PC-9 (cell line): ENCODE measurements around the gene CCDC33. TPM values are rescaled to one million over a fixed set of nuclear protein-coding genes. Genes with fewer than 3 reads are reported as not detected.

Experiments used
- BruUV-seq: library from RNA; stranded (reverse); fragments of 400-500 nt; replicated peaks from 2 replicates; lab custom pipeline; 2021; lab: Mats Ljungman, UMichigan
- CTCF ChIA-PET: fragments of 300-600 bp; sonication (Branson Sonifier 250); formaldehyde crosslinking; loops from one replicate; lab custom pipeline; 2022; ENCODE audit warnings: antibody characterized with exemption; lab: Charles Lee
- POLR2A ChIA-PET: fragments of 300-600 bp; sonication (Branson Sonifier 250); formaldehyde crosslinking; loops from one replicate; lab custom pipeline; 2022; ENCODE audit warnings: antibody characterized with exemption; ENCODE audit not compliant: unreplicated experiment; lab: Charles Lee
- DNase-seq, 2 experiments: peaks; one replicate each; pipeline versions ENCODE4 v3.0.0 to v3.0.0-alpha.2; 2015 to 2022; ENCODE audit warnings: mixed read lengths in 1 of 2
- H2AFZ ChIP-seq: fragments of 200-600 bp; sonication (generic); 2 replicates; pipeline ENCODE4 v1.8.1; 2017; ENCODE audit warnings: antibody characterized with exemption
- H3F3A ChIP-seq: fragments of 200-600 bp; sonication (generic); 2 replicates; pipeline ENCODE4 v1.8.1; 2017; ENCODE audit warnings: antibody characterized with exemption, mild to moderate bottlenecking, low read depth; ENCODE audit not compliant: insufficient read depth
- H3K27ac ChIP-seq: fragments of 200-600 bp; sonication (generic); 2 replicates; pipeline ENCODE4 v1.6.1; 2016; ENCODE audit warnings: mixed run types
- H3K27me3 ChIP-seq: fragments of 200-600 bp; sonication (generic); 2 replicates; pipeline ENCODE4 v1.6.1; 2016; ENCODE audit warnings: low read depth, mixed run types; ENCODE audit not compliant: insufficient read depth
- H3K36me3 ChIP-seq: fragments of 200-600 bp; sonication (generic); 2 replicates; pipeline ENCODE4 v1.6.1; 2016; ENCODE audit warnings: low read depth, mixed run types
- H3K4me1 ChIP-seq: fragments of 200-600 bp; sonication (generic); replicated peaks from 2 replicates; pipeline ENCODE4 v1.6.1; 2016; ENCODE audit warnings: mixed run types; ENCODE audit not compliant: insufficient read depth
- H3K4me2 ChIP-seq: fragments of 200-600 bp; sonication (generic); 2 replicates; pipeline ENCODE4 v1.6.1; 2017; ENCODE audit warnings: mixed run types
- H3K4me3 ChIP-seq: fragments of 200-600 bp; sonication (generic); 2 replicates; pipeline ENCODE4 v1.6.1; 2016; ENCODE audit warnings: mixed run types
- H3K79me2 ChIP-seq: fragments of 200-600 bp; sonication (generic); 2 replicates; pipeline ENCODE4 v1.6.1; 2017; ENCODE audit warnings: low read depth, mixed run types
- H3K9me2 ChIP-seq: fragments of 200-600 bp; sonication (generic); 2 replicates; pipeline ENCODE4 v1.8.1; 2017; ENCODE audit warnings: mild to moderate bottlenecking; ENCODE audit not compliant: insufficient read depth
- H3K9me3 ChIP-seq: fragments of 200-600 bp; sonication (generic); 2 replicates; pipeline ENCODE4 v1.8.1; 2016; ENCODE audit warnings: low read depth; ENCODE audit not compliant: insufficient read depth
- H4K20me1 ChIP-seq: fragments of 200-600 bp; sonication (generic); 2 replicates; pipeline ENCODE4 v1.8.1; 2017; ENCODE audit not compliant: insufficient read depth
- CTCF ChIP-seq: fragments of 200-600 bp; sonication (generic); conservative IDR thresholded peaks from 2 replicates; pipeline ENCODE4 v1.6.1; 2017; ENCODE audit warnings: mixed run types, antibody characterized with exemption, mild to moderate bottlenecking, moderate library complexity
- EZH2 ChIP-seq: fragments of 200-600 bp; sonication (generic); IDR thresholded peaks from 2 replicates; pipeline ENCODE4 v1.8.0; 2017; ENCODE audit warnings: antibody characterized with exemption, low read depth
- intact Hi-C: fragments of 100-400 bp; cut with micrococcal nuclease; formaldehyde crosslinking; loops from one replicate; pipeline ENCODE4 v1.10.0; 2022; ENCODE audit not compliant: unreplicated experiment
- total RNA-seq: library from RNA; stranded (reverse); gene quantifications from 2 replicates; pipeline ENCODE4 v1.2.3, GENCODE V29; 2021

Gene CCDC33
- total RNA-seq, 1 experiment from 2014 or later, result 7.5 TPM

- no peak overlapping the region for H3K27ac ChIP-seq
- H3K4me2 ChIP-seq, result no peak overlapping the region
- H3F3A ChIP-seq, result no peaks in the 10 kb centered on the region
- POLR2A ChIA-PET, result no interaction called here
- no peaks in the 10 kb centered on the region for H3K36me3 ChIP-seq
- H3K9me3 ChIP-seq, result no peaks in the 10 kb centered on the region
- TF ChIP-seq EZH2 (no peak), CTCF (no peak)
- H3K4me3 ChIP-seq, result no peak overlapping the region
- no peaks in the 10 kb centered on the region for H4K20me1 ChIP-seq
- H3K79me2 ChIP-seq, result no peaks in the 10 kb centered on the region
- intact Hi-C loops, result no loop called here
- peaks cover 12% of the 10 kb centered on the region for H3K4me1 ChIP-seq
- CTCF ChIA-PET, result no interaction called here
- no peaks in the 10 kb centered on the region for H3K9me2 ChIP-seq
- no peak for DNase-seq
- no peaks in the 10 kb centered on the region for H3K27me3 ChIP-seq
- no peak overlapping the region for H2AFZ ChIP-seq
- BruUV-seq, result no TSS peak
Observed at GRCh38 chr15:74332011-74332410, 95.9 kb downstream of the CCDC33 start.

GRCh38 chr15:74332611-74333010, 96.5 kb downstream of the CCDC33 start:
- Histone ChIP-seq H3K4me3 (no peak overlapping the region), H3K9me3 (no peaks in the 10 kb centered on the region), H3K79me2 (no peaks in the 10 kb centered on the region), H3F3A (no peaks in the 10 kb centered on the region), H4K20me1 (no peaks in the 10 kb centered on the region), H3K36me3 (no peaks in the 10 kb centered on the region), H3K4me1 (peaks cover 18% of the 10 kb centered on the region), H3K9me2 (no peaks in the 10 kb centered on the region), H3K4me2 (no peak overlapping the region), H2AFZ (no peak overlapping the region), H3K27ac (no peak overlapping the region), H3K27me3 (no peaks in the 10 kb centered on the region)
- TF ChIP-seq CTCF (no peak), EZH2 (no peak)
- BruUV-seq, result no TSS peak
- ChIA-PET CTCF (interaction anchor here (0.6 kb wide), 1 partner anchor 284 kb away, joined by 3 read pairs; no protein-coding TSS in a partner anchor), POLR2A (no interaction called here)
- DNase-seq, result no peak
- intact Hi-C loops, result no loop called here

- no peak for TF ChIP-seq CTCF
- Histone ChIP-seq H3K27ac (no peak overlapping the region), H3K27me3 (no peaks in the 10 kb centered on the region), H3F3A (no peaks in the 10 kb centered on the region), H4K20me1 (no peaks in the 10 kb centered on the region), H3K9me2 (no peaks in the 10 kb centered on the region), H3K9me3 (no peaks in the 10 kb centered on the region), H3K4me1 (peaks cover 22% of the 10 kb centered on the region), H3K79me2 (no peaks in the 10 kb centered on the region), H3K4me3 (no peak overlapping the region), H3K4me2 (no peak overlapping the region), H2AFZ (no peak overlapping the region), H3K36me3 (no peaks in the 10 kb centered on the region)
- DNase-seq, result no peak
- ChIA-PET CTCF (interaction anchor here (0.6 kb wide), 1 partner anchor 285 kb away, joined by 3 read pairs; no protein-coding TSS in a partner anchor), POLR2A (no interaction called here)
- intact Hi-C loops, result no loop called here
- BruUV-seq, result no TSS peak
Observed at GRCh38 chr15:74333093-74333492, 97.0 kb downstream of the CCDC33 start.
